KMS-11 (cell line): Measurements from ENCODE around the gene USP48.

Experiments used
- H2AFZ ChIP-seq: fragments of 200-600 bp; sonication (generic); 2 replicates; pipeline ENCODE4 v1.6.1; 2016; ENCODE audit warnings: antibody characterized with exemption, mixed run types, low read depth
- H3K27ac ChIP-seq: fragments of 200-600 bp; sonication (generic); 2 replicates; pipeline ENCODE4 v1.6.1; 2016; ENCODE audit warnings: mild to moderate bottlenecking, mixed run types
- H3K27me3 ChIP-seq: fragments of 200-600 bp; sonication (generic); 2 replicates; pipeline ENCODE4 v1.6.1; 2017; ENCODE audit warnings: mild to moderate bottlenecking, low read depth, mixed run types, moderate library complexity; ENCODE audit not compliant: insufficient read depth
- H3K36me3 ChIP-seq: fragments of 200-600 bp; sonication (generic); 2 replicates; pipeline ENCODE4 v1.6.1; 2017; ENCODE audit warnings: mild to moderate bottlenecking, mixed run types; ENCODE audit not compliant: insufficient read depth
- H3K4me1 ChIP-seq: fragments of 200-600 bp; sonication (generic); 2 replicates; pipeline ENCODE4 v1.6.1; 2016; ENCODE audit warnings: mild to moderate bottlenecking, low read depth, mixed run types; ENCODE audit not compliant: poor library complexity, severe bottlenecking
- H3K4me2 ChIP-seq: fragments of 200-600 bp; sonication (generic); 2 replicates; pipeline ENCODE4 v1.7.0; 2016; ENCODE audit warnings: mild to moderate bottlenecking, mixed run types
- H3K4me3 ChIP-seq: fragments of 200-600 bp; sonication (generic); IDR thresholded peaks from 2 replicates; pipeline ENCODE4 v1.6.1; 2017; ENCODE audit warnings: low read depth, low read length, mixed read lengths; ENCODE audit not compliant: insufficient read depth
- H3K79me2 ChIP-seq: fragments of 200-600 bp; sonication (generic); 2 replicates; pipeline ENCODE4 v1.6.1; 2016; ENCODE audit warnings: low read depth, mixed run types; ENCODE audit not compliant: insufficient read depth
- H3K9ac ChIP-seq: fragments of 200-600 bp; sonication (generic); 2 replicates; pipeline ENCODE4 v1.6.1; 2016; ENCODE audit warnings: mild to moderate bottlenecking, mixed run types
- H4K20me1 ChIP-seq: fragments of 200-600 bp; sonication (generic); 2 replicates; pipeline ENCODE4 v1.6.1; 2016; ENCODE audit warnings: mild to moderate bottlenecking, mixed run types; ENCODE audit not compliant: insufficient read depth
- CTCF ChIP-seq: fragments of 200-600 bp; sonication (generic); conservative IDR thresholded peaks from 2 replicates; pipeline ENCODE4 v1.6.1; 2017; ENCODE audit warnings: low read depth, mild to moderate bottlenecking, antibody characterized with exemption, low read length, moderate library complexity, mixed read lengths

Gene USP48

DNA sequence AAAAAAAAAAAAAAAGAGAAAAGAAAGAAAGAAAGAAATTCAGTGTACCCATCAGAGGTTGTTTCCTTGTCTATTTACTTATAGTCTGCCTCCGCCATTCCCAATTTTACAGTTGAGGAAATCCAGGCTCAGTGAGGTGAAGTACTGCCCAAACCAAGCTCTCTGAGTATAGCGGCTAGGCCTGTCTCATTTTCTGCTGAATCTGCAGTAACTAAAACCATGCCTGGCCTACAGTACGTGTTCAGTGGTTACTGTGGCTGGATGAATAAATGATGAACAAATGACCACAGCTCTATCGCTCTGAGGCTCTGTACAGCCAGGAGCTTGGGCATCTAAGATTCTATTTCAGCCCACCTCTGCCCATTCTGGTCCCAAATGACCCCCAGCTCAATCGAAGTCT, 138.0 kb downstream of the USP48 start:
- no peak for TF ChIP-seq CTCF
- H3K4me1 ChIP-seq = no peaks in the 10 kb centered on the region

GRCh38 chr1:21644348-21644747, 138.6 kb downstream of the USP48 start:
- Histone ChIP-seq H3K4me2 (no peak overlapping the region), H3K4me1 (no peaks in the 10 kb centered on the region), H3K9ac (no peak overlapping the region), H3K4me3 (no peak overlapping the region), H3K27ac (no peak overlapping the region), H3K36me3 (no peaks in the 10 kb centered on the region), H2AFZ (no peak overlapping the region), H4K20me1 (no peaks in the 10 kb centered on the region), H3K79me2 (no peaks in the 10 kb centered on the region), H3K27me3 (peaks cover 44% of the 10 kb centered on the region)
- TF ChIP-seq CTCF = no peak

More for the DNA sequence above, 138.0 kb downstream of the USP48 start:
- Histone ChIP-seq H3K4me3 (no peak overlapping the region), H2AFZ (no peak overlapping the region), H3K27ac (no peak overlapping the region), H4K20me1 (no peaks in the 10 kb centered on the region), H3K9ac (no peak overlapping the region), H3K27me3 (peaks cover 44% of the 10 kb centered on the region), H3K36me3 (no peaks in the 10 kb centered on the region), H3K4me2 (no peak overlapping the region), H3K79me2 (no peaks in the 10 kb centered on the region)

GRCh38 chr1:21643624-21644023, 139.3 kb downstream of the USP48 start:
- TF ChIP-seq CTCF = no peak
- Histone ChIP-seq H4K20me1 (no peaks in the 10 kb centered on the region), H3K27ac (no peak overlapping the region), H3K4me3 (no peak overlapping the region), H3K4me1 (no peaks in the 10 kb centered on the region), H3K79me2 (no peaks in the 10 kb centered on the region), H3K27me3 (peaks cover 44% of the 10 kb centered on the region), H2AFZ (no peak overlapping the region), H3K4me2 (no peak overlapping the region), H3K9ac (no peak overlapping the region), H3K36me3 (no peaks in the 10 kb centered on the region)

DNA sequence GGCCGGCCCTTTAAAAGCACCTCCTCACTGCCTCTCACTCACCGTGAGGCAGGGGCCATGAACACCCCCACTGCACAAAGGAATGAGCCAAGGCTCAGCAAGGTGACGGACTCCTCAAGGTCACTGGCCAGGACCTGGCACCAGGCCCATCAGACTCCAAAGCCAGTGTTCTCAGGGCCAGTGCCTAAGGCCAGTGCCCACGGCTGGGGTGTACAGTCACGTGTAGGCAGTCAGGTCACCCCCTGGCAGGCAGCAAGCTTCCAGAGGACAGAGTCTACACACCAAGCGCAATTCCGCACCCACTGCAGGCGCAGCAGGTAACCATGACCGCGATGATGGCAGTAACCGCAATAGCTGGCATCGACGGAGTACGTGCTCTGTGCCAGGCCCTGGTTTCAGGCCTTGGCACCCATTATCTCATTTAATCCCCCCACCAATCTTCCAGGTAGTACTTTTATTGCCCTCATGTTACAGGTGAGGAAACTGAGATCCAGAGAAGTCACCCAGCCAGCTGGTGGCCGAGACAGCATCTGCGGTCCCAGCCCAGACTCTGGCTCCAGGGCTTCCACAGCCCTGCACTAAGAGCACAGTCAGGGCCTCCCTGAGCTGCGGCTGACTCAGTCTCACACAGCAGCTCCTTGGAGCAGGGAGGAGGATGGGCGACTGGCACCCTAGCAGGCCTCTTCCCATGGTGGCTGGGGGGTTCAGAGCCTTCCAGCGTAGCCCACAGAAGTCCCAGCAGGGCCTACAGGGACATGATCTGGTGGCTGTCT, 140.8 kb downstream of the USP48 start:
- Histone ChIP-seq H3K9ac (no peak overlapping the region), H4K20me1 (no peaks in the 10 kb centered on the region), H3K79me2 (no peaks in the 10 kb centered on the region), H2AFZ (no peak overlapping the region), H3K27me3 (peaks cover 51% of the 10 kb centered on the region), H3K27ac (no peak overlapping the region), H3K36me3 (no peaks in the 10 kb centered on the region), H3K4me2 (no peak overlapping the region), H3K4me3 (no peak overlapping the region), H3K4me1 (no peaks in the 10 kb centered on the region)
- no peak for TF ChIP-seq CTCF
